ENCODE measurements around the gene PDE4D.

Gene PDE4D

DNA sequence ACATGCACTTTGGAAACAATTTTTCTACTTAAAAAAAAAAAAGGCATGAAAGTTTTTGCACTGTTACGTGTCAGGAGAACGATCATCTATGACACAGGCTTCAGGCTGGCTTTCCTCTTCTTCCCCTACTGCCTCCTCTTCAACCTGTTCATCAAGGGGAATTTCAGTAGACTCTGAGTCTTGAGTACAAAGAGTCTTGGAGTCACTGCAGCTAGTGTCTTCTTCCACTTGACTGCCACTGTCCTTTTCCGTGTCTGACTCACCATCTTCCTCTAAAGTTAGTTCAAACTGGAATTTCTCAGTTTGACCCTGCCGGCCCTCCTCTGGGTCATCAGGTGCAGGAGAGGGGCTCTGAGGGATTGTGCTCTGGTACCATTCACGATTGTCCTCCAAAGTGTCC is 918.9 kb downstream of the PDE4D start:
- no peak overlapping the region for H3K4me2 ChIP-seq (ENCODE audit: low read depth, low read length)
- H3K79me2 ChIP-seq (ENCODE audit: low read length): no peaks in the 10 kb centered on the region
- TF ChIP-seq, protein P1, sequence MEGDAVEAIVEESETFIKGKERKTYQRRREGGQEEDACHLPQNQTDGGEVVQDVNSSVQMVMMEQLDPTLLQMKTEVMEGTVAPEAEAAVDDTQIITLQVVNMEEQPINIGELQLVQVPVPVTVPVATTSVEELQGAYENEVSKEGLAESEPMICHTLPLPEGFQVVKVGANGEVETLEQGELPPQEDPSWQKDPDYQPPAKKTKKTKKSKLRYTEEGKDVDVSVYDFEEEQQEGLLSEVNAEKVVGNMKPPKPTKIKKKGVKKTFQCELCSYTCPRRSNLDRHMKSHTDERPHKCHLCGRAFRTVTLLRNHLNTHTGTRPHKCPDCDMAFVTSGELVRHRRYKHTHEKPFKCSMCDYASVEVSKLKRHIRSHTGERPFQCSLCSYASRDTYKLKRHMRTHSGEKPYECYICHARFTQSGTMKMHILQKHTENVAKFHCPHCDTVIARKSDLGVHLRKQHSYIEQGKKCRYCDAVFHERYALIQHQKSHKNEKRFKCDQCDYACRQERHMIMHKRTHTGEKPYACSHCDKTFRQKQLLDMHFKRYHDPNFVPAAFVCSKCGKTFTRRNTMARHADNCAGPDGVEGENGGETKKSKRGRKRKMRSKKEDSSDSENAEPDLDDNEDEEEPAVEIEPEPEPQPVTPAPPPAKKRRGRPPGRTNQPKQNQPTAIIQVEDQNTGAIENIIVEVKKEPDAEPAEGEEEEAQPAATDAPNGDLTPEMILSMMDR (IDR thresholded peaks at IDR 0.05; ENCODE audit: low read length): no peak
- TF ChIP-seq EZH2phosphoT487 (IDR thresholded peaks at IDR 0.05; ENCODE audit: low read length) (no peak), EZH2 (optimal IDR thresholded peaks at IDR 0.05; ENCODE audit: low read depth, low read length) (no peak)
- H3F3A ChIP-seq (ENCODE audit: insufficient read depth, low read length): no peaks in the 10 kb centered on the region
- no peaks in the 10 kb centered on the region for H3K4me1 ChIP-seq (ENCODE audit: low read length)
- no peaks in the 10 kb centered on the region for H3K36me3 ChIP-seq (replicated peaks; ENCODE audit: insufficient read depth, low read length)
- no peak overlapping the region for H3K9ac ChIP-seq (ENCODE audit: low read length)
- no peak for DNase-seq
- H3K4me3 ChIP-seq (ENCODE audit: low read length): no peak overlapping the region
- H3K9me3 ChIP-seq (replicated peaks; ENCODE audit: insufficient read depth, low read length): no peaks in the 10 kb centered on the region
- H2AFZ ChIP-seq (ENCODE audit: low read length): no peak overlapping the region
- H3K9me2 ChIP-seq (replicated peaks; ENCODE audit: insufficient read depth, low read length): no peaks in the 10 kb centered on the region
- H3K27me3 ChIP-seq (replicated peaks; ENCODE audit: insufficient read depth, low read length): no peaks in the 10 kb centered on the region
- no peak overlapping the region for H3K27ac ChIP-seq (ENCODE audit: low read length)
- no peaks in the 10 kb centered on the region for H4K20me1 ChIP-seq (ENCODE audit: insufficient read depth, low read length)

DNA sequence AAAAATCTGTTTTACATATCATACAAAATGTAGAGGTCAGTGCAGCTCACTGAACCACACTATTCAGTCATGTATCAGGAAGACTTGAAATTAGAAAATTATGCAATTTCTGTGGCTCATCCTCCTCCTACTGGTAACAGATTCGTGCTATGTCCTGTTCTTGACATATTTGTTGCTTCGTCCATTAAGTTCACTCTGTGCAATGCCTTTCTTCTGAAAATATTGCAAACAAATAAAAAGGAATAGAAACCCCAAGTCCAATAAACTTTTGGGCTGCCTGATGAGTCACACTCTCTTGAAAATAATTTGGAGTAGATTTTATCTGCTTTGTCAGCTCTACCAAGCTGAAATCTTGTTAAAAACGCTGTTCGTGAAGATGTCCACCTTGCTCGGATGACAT is 919.4 kb downstream of the PDE4D start:
- H3K27ac ChIP-seq (ENCODE audit: low read length): no peak overlapping the region

DNA sequence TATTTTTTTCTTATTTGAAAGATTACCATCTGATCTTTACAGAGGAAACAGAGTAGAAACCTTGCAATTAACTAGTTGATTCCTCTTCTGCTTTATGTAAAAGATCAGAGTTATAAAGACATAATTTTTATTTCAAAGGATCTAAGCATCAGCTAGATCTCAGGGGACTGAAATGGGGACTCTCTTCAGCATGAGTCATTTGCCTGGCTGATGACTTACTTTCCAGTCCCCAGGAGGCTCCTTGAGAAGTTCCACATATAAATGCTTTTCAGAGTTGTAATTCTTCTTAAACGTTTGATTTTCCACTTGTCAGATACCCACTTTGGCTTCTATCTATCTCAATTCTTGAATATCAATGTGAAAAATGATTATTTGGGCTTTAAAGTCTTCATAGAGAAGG is 921.2 kb downstream of the PDE4D start:
- TF ChIP-seq EZH2 (optimal IDR thresholded peaks at IDR 0.05; ENCODE audit: low read depth, low read length) (no peak), EZH2phosphoT487 (IDR thresholded peaks at IDR 0.05; ENCODE audit: low read length) (no peak)
- TF ChIP-seq, protein P1 (IDR thresholded peaks at IDR 0.05; ENCODE audit: low read length): no peak
- H3F3A ChIP-seq (ENCODE audit: insufficient read depth, low read length): no peaks in the 10 kb centered on the region
- H3K9me3 ChIP-seq (replicated peaks; ENCODE audit: insufficient read depth, low read length): no peaks in the 10 kb centered on the region
- no peaks in the 10 kb centered on the region for H3K9me2 ChIP-seq (replicated peaks; ENCODE audit: insufficient read depth, low read length)
- no peaks in the 10 kb centered on the region for H3K36me3 ChIP-seq (replicated peaks; ENCODE audit: insufficient read depth, low read length)
- H3K27ac ChIP-seq (ENCODE audit: low read length): no peak overlapping the region
- H4K20me1 ChIP-seq (ENCODE audit: insufficient read depth, low read length): no peaks in the 10 kb centered on the region
- no peak overlapping the region for H3K9ac ChIP-seq (ENCODE audit: low read length)
- H3K4me3 ChIP-seq (ENCODE audit: low read length): no peak overlapping the region
- no peak overlapping the region for H3K4me2 ChIP-seq (ENCODE audit: low read depth, low read length)
- no peaks in the 10 kb centered on the region for H3K27me3 ChIP-seq (replicated peaks; ENCODE audit: insufficient read depth, low read length)
- H2AFZ ChIP-seq (ENCODE audit: low read length): no peak overlapping the region
- no peaks in the 10 kb centered on the region for H3K4me1 ChIP-seq (ENCODE audit: low read length)
- no peaks in the 10 kb centered on the region for H3K79me2 ChIP-seq (ENCODE audit: low read length)
- no peak for DNase-seq

More for the DNA sequence above, 919.4 kb downstream of the PDE4D start:
- no peaks in the 10 kb centered on the region for H3F3A ChIP-seq (ENCODE audit: insufficient read depth, low read length)
- no peaks in the 10 kb centered on the region for H3K9me3 ChIP-seq (replicated peaks; ENCODE audit: insufficient read depth, low read length)
- no peak overlapping the region for H3K4me2 ChIP-seq (ENCODE audit: low read depth, low read length)
- TF ChIP-seq EZH2 (optimal IDR thresholded peaks at IDR 0.05; ENCODE audit: low read depth, low read length): no peak
- no peak for TF ChIP-seq EZH2phosphoT487 (IDR thresholded peaks at IDR 0.05; ENCODE audit: low read length)
- TF ChIP-seq, protein P1 (IDR thresholded peaks at IDR 0.05; ENCODE audit: low read length): no peak
- H3K9me2 ChIP-seq (replicated peaks; ENCODE audit: insufficient read depth, low read length): no peaks in the 10 kb centered on the region
- H3K36me3 ChIP-seq (replicated peaks; ENCODE audit: insufficient read depth, low read length): no peaks in the 10 kb centered on the region
- H2AFZ ChIP-seq (ENCODE audit: low read length): no peak overlapping the region
- no peaks in the 10 kb centered on the region for H3K27me3 ChIP-seq (replicated peaks; ENCODE audit: insufficient read depth, low read length)
- H3K79me2 ChIP-seq (ENCODE audit: low read length): no peaks in the 10 kb centered on the region
- no peak overlapping the region for H3K4me3 ChIP-seq (ENCODE audit: low read length)
- H3K9ac ChIP-seq (ENCODE audit: low read length): no peak overlapping the region
- H3K4me1 ChIP-seq (ENCODE audit: low read length): no peaks in the 10 kb centered on the region
- DNase-seq: no peak
- no peaks in the 10 kb centered on the region for H4K20me1 ChIP-seq (ENCODE audit: insufficient read depth, low read length)

Data from MM.1S (cell line).